HCT116 (cell line): ENCODE measurements around the gene HES1.
"Not testable (repeated sequence)": the region's sequence is repeated elsewhere in the genome, so short reads cannot be mapped to it uniquely, and the experiment has no call there.

Experiments
- EGR1 ChIP-seq: IDR thresholded peaks from 2 replicates; pipeline ENCODE4 v1.6.1; 2012; ENCODE audit warnings: low read depth
- ELF1 ChIP-seq: IDR thresholded peaks from 2 replicates; pipeline ENCODE4 v1.6.1; 2012; ENCODE audit warnings: low read depth, borderline replicate concordance
- EZH2 ChIP-seq: fragments of 200-600 bp; sonication (generic); IDR thresholded peaks from 2 replicates; pipeline ENCODE4 v1.6.1; 2017; ENCODE audit warnings: antibody characterized with exemption, mixed run types
- EZH2phosphoT487 ChIP-seq: fragments of 200-600 bp; IDR thresholded peaks from 2 replicates; pipeline ENCODE4 v1.6.1; 2018; ENCODE audit warnings: antibody characterized with exemption, borderline replicate concordance
- POLR2A ChIP-seq: IDR thresholded peaks from 2 replicates; pipeline ENCODE4 v1.7.0; 2011; ENCODE audit warnings: borderline replicate concordance; ENCODE audit not compliant: insufficient read depth, insufficient read length; ENCODE audit errors: extremely low read depth
- POLR2AphosphoS5 ChIP-seq: IDR thresholded peaks from 2 replicates; pipeline ENCODE4 v1.6.1; 2011; ENCODE audit warnings: mild to moderate bottlenecking, low read depth, low read length, moderate library complexity
- TF ChIP-seq, protein P1 (sequence below): IDR thresholded peaks from 2 replicates; pipeline ENCODE4 v1.6.1; 2012
- TF ChIP-seq, protein P2 (sequence below), 3 experiments: fragments of 200-600 bp in 1 of 3; sonication (generic) in 1 of 3; IDR thresholded peaks in 2 of 3; conservative IDR thresholded peaks in 1 of 3; 2 replicates each; pipeline ENCODE4 v1.5.1; 2012 to 2017; ENCODE audit warnings: low read depth in 2 of 3, low read length in 2 of 3, antibody characterized with exemption in 1 of 3, borderline replicate concordance in 1 of 3, control low read depth in 1 of 3, mild to moderate bottlenecking in 1 of 3, mixed read lengths in 1 of 3, mixed run types in 1 of 3, moderate library complexity in 1 of 3; ENCODE audit not compliant: insufficient read depth in 1 of 3

DNA sequence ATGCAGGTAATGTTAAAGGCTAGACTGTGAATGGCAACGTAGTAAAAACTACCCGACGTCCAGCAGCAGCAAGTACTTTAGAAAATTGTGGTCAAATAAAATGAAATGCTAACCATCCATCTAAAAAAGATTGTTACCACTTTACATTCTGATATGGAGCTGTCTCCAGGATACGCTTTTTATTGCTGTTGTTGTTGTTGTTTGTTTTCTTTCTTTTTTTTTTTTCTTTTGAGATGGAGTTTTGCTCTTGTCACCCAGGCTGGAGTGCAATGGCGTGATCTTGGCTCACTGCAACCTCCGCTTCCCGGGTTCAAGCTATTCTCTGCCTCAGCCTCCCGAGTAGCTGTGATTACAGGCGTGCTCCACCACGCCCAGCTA is 45.8 kb upstream of the HES1 start:
- not testable (repeated sequence) for TF ChIP-seq EZH2phosphoT487, EZH2, POLR2A, EGR1, ELF1, POLR2AphosphoS5
- TF ChIP-seq, protein P1, sequence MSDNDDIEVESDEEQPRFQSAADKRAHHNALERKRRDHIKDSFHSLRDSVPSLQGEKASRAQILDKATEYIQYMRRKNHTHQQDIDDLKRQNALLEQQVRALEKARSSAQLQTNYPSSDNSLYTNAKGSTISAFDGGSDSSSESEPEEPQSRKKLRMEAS: not testable (repeated sequence)
- TF ChIP-seq, protein P2, sequence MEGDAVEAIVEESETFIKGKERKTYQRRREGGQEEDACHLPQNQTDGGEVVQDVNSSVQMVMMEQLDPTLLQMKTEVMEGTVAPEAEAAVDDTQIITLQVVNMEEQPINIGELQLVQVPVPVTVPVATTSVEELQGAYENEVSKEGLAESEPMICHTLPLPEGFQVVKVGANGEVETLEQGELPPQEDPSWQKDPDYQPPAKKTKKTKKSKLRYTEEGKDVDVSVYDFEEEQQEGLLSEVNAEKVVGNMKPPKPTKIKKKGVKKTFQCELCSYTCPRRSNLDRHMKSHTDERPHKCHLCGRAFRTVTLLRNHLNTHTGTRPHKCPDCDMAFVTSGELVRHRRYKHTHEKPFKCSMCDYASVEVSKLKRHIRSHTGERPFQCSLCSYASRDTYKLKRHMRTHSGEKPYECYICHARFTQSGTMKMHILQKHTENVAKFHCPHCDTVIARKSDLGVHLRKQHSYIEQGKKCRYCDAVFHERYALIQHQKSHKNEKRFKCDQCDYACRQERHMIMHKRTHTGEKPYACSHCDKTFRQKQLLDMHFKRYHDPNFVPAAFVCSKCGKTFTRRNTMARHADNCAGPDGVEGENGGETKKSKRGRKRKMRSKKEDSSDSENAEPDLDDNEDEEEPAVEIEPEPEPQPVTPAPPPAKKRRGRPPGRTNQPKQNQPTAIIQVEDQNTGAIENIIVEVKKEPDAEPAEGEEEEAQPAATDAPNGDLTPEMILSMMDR (IDR thresholded peaks at IDR 0.05 in 2 of 3, conservative IDR thresholded peaks at IDR 0.05 in 1 of 3; ENCODE audit: borderline replicate concordance in 1 of 3, insufficient read depth in 1 of 3, low read depth in 2 of 3, low read length in 2 of 3): not testable (repeated sequence)
